SK-N-SH treated with all-trans-retinoic acid at 6 μM for 48 hours (cell line): ENCODE data around the gene POLE.

Experiments
- ATAC-seq: fragments of 200-7000 bp; cut with Tn5 transposase; 3 replicates; pipeline ENCODE4 v1.9.1; 2020; ENCODE audit warnings: mild to moderate bottlenecking, moderate library complexity
- ARNTL ChIP-seq: fragments of 450-650 bp; formaldehyde crosslinking; IDR thresholded peaks from 2 replicates; pipeline ENCODE4 v1.5.0; 2020; ENCODE audit warnings: low read depth, mild to moderate bottlenecking, moderate library complexity, borderline replicate concordance
- BACH2 ChIP-seq: fragments of 250-450 bp; sonication (Bioruptor Pico); IDR thresholded peaks from 2 replicates; pipeline ENCODE4 v1.9.0; 2021; ENCODE audit warnings: mild to moderate bottlenecking, borderline replicate concordance
- CREB5 ChIP-seq: fragments of 250-450 bp; sonication (Bioruptor Pico); IDR thresholded peaks from 2 replicates; pipeline ENCODE4 v1.5.1; 2020; ENCODE audit warnings: low read depth, mild to moderate bottlenecking, moderate library complexity
- CSDC2 ChIP-seq: fragments of 250-450 bp; sonication (Bioruptor Pico); IDR thresholded peaks from 2 replicates; pipeline ENCODE4 v1.5.0; 2020; ENCODE audit warnings: mild to moderate bottlenecking, moderate library complexity
- CSRNP3 ChIP-seq: fragments of 250-450 bp; sonication (Bioruptor Pico); IDR thresholded peaks from 2 replicates; pipeline ENCODE4 v1.5.1; 2021; ENCODE audit warnings: mild to moderate bottlenecking, moderate library complexity
- ESRRG ChIP-seq: fragments of 250-450 bp; sonication (Bioruptor Pico); IDR thresholded peaks from 2 replicates; pipeline ENCODE4 v1.6.1; 2021; ENCODE audit warnings: mild to moderate bottlenecking
- ISL1 ChIP-seq: fragments of 250-450 bp; sonication (Bioruptor Pico); IDR thresholded peaks from 2 replicates; pipeline ENCODE4 v2.1.2; 2022; ENCODE audit warnings: mild to moderate bottlenecking, moderate library complexity
- POU6F1 ChIP-seq: fragments of 250-450 bp; sonication (Bioruptor Pico); IDR thresholded peaks from 2 replicates; pipeline ENCODE4 v1.8.0; 2021; ENCODE audit warnings: low read depth, mild to moderate bottlenecking, moderate library complexity, borderline replicate concordance
- PPARA ChIP-seq: fragments of 250-450 bp; sonication (Bioruptor Pico); IDR thresholded peaks from 2 replicates; pipeline ENCODE4 v1.5.0; 2020; ENCODE audit warnings: mild to moderate bottlenecking, borderline replicate concordance
- SNAI2 ChIP-seq: fragments of 250-450 bp; sonication (Bioruptor Pico); IDR thresholded peaks from 2 replicates; pipeline ENCODE4 v1.5.0; 2020; ENCODE audit warnings: mild to moderate bottlenecking, moderate library complexity
- TCF4 ChIP-seq: fragments of 250-450 bp; sonication (Bioruptor Pico); IDR thresholded peaks from 2 replicates; pipeline ENCODE4 v1.8.0; 2021; ENCODE audit warnings: mild to moderate bottlenecking, moderate library complexity, borderline replicate concordance
- TSHZ2 ChIP-seq: fragments of 250-450 bp; sonication (Bioruptor Pico); IDR thresholded peaks from 2 replicates; pipeline ENCODE4 v1.5.0; 2020; ENCODE audit warnings: mild to moderate bottlenecking, moderate library complexity
- ZFP3 ChIP-seq: fragments of 250-450 bp; sonication (Bioruptor Pico); IDR thresholded peaks from 2 replicates; pipeline ENCODE4 v1.5.0; 2020; ENCODE audit warnings: mild to moderate bottlenecking, moderate library complexity
- ZFP30 ChIP-seq: fragments of 450-650 bp; formaldehyde crosslinking; IDR thresholded peaks from 2 replicates; pipeline ENCODE4 v1.5.0; 2022; ENCODE audit warnings: mild to moderate bottlenecking, moderate library complexity
- ZNF565 ChIP-seq: fragments of 450-650 bp; formaldehyde crosslinking; conservative IDR thresholded peaks from 2 replicates; pipeline ENCODE4 v1.5.0; 2020; ENCODE audit warnings: low read depth, mild to moderate bottlenecking, moderate library complexity
- ZNF70 ChIP-seq: fragments of 450-650 bp; formaldehyde crosslinking; IDR thresholded peaks from 2 replicates; pipeline ENCODE4 v1.5.0; 2020; ENCODE audit warnings: mild to moderate bottlenecking, moderate library complexity
- ZNF8 ChIP-seq: fragments of 450-650 bp; formaldehyde crosslinking; IDR thresholded peaks from 2 replicates; pipeline ENCODE4 v1.5.0; 2020; ENCODE audit warnings: mild to moderate bottlenecking, moderate library complexity

The POLE gene

GRCh38 chr12:132720606-132721345 lies 33.6 kb upstream of the POLE start:
- ATAC-seq = no peak
- TF ChIP-seq TCF4 (CRISPR knock-in tag) (no peak), CREB5 (CRISPR knock-in tag) (no peak), PPARA (no peak), ISL1 (CRISPR knock-in tag) (no peak), ZNF8 (CRISPR knock-in tag) (no peak), ZNF70 (no peak), ZFP30 (CRISPR knock-in tag) (no peak), ESRRG (CRISPR knock-in tag) (no peak), ZFP3 (no peak), CSDC2 (CRISPR knock-in tag) (no peak), CSRNP3 (CRISPR knock-in tag) (no peak), ZNF565 (CRISPR knock-in tag) (no peak), SNAI2 (CRISPR knock-in tag) (no peak)

GRCh38 chr12:132719954-132720324 lies 32.8 kb upstream of the POLE start:
- TF ChIP-seq ZNF565 (CRISPR knock-in tag) (no peak), ZFP30 (CRISPR knock-in tag) (no peak), ISL1 (CRISPR knock-in tag) (no peak), SNAI2 (CRISPR knock-in tag) (no peak), ZNF8 (CRISPR knock-in tag) (no peak), POU6F1 (no peak), BACH2 (CRISPR knock-in tag) (no peak), ZNF70 (no peak), PPARA (no peak)
- ATAC-seq = no peak

- no peak for ATAC-seq
- TF ChIP-seq POU6F1 = no peak
- TF ChIP-seq TSHZ2 (CRISPR knock-in tag) = no peak
- no peak for TF ChIP-seq ESRRG (CRISPR knock-in tag)
- no peak for TF ChIP-seq BACH2 (CRISPR knock-in tag)
- TF ChIP-seq SNAI2 (CRISPR knock-in tag) = no peak
- TF ChIP-seq ZFP3 = no peak
- no peak for TF ChIP-seq ZFP30 (CRISPR knock-in tag)
- no peak for TF ChIP-seq ZNF70
- TF ChIP-seq CSRNP3 (CRISPR knock-in tag) = no peak
- TF ChIP-seq ARNTL = no peak
- no peak for TF ChIP-seq ISL1 (CRISPR knock-in tag)
- no peak for TF ChIP-seq ZNF565 (CRISPR knock-in tag)
Measured at GRCh38 chr12:132719141-132719953, 32.2 kb upstream of the POLE start.
